ENCODE data around the gene SNORC. TPM values are rescaled to one million over a fixed set of nuclear protein-coding genes. Genes with fewer than 3 reads are reported as not detected.

Gene SNORC
- total and polyA plus RNA-seq, 7 donors, result under 0.01 to 13.2 (median 1.9) TPM

DNA sequence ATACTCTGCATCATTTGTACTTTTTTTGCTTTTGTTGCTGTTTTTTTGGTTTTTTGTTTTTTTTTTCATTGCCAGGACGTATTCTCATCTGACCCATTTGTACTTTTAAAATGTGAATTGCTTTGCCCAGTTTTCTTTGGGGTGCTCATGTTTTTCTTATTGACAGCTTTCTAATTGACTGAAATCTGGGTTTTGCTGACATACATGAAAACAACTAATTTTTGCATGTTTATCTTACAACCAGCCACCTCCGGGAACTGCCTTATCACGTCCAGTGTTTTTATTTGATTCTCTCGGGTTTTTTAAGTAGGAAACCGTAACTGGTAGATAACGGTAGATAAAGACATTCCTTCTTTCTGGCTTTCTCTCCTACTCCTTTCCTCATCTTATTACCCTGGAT lies 38.6 kb downstream of the SNORC start:
- TF ChIP-seq, protein P1, sequence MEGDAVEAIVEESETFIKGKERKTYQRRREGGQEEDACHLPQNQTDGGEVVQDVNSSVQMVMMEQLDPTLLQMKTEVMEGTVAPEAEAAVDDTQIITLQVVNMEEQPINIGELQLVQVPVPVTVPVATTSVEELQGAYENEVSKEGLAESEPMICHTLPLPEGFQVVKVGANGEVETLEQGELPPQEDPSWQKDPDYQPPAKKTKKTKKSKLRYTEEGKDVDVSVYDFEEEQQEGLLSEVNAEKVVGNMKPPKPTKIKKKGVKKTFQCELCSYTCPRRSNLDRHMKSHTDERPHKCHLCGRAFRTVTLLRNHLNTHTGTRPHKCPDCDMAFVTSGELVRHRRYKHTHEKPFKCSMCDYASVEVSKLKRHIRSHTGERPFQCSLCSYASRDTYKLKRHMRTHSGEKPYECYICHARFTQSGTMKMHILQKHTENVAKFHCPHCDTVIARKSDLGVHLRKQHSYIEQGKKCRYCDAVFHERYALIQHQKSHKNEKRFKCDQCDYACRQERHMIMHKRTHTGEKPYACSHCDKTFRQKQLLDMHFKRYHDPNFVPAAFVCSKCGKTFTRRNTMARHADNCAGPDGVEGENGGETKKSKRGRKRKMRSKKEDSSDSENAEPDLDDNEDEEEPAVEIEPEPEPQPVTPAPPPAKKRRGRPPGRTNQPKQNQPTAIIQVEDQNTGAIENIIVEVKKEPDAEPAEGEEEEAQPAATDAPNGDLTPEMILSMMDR (IDR thresholded peaks at IDR 0.05), result no peak
- no peak for TF ChIP-seq POLR2A (IDR thresholded peaks at IDR 0.05)
- TF ChIP-seq EP300 (IDR thresholded peaks at IDR 0.05), result no peak
- TF ChIP-seq POLR2AphosphoS5 (IDR thresholded peaks at IDR 0.05), result no peak
- Histone ChIP-seq H3K27ac (no peak overlapping the region), H3K4me3 (no peak overlapping the region), H3K4me1 (no peaks in the 10 kb centered on the region), H3K9me3 (peaks cover 0 to 3% (median 0%) of the 10 kb centered on the region in 4 donors), H3K36me3 (no peaks in the 10 kb centered on the region), H3K27me3 (peaks cover 0 to 20% (median 0%) of the 10 kb centered on the region in 3 donors)
- intact Hi-C loops (cut with DNase I), result no loop called here
- WGBS, 2 donors, result 76 to 83% methylated on average over 6 of the region's 6 CpGs
- no peak for DNase-seq

DNA sequence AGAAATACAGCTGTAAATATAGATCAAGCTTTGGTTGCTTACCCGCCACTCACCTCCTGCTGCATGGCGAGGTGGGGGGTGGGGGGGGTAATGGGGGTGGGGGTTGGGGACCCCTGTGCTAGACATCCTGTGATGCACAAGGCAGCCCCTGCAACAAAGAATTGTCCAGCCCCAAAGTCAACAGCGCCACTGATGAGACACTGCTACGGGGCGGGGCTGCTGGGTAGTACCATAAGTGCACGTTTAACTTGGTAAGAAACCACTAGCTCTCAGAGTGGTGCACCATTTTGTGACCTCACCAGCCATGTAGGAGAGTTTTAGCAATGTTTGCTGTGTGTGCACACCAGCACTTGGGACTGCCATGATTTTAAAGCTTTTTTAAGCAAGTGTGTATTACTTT lies 40.3 kb downstream of the SNORC start:
- no peaks in the 10 kb centered on the region for H3K36me3 ChIP-seq
- intact Hi-C loops (cut with DNase I), result no loop called here
- H3K4me3 ChIP-seq, result no peak overlapping the region
- TF ChIP-seq POLR2A (IDR thresholded peaks at IDR 0.05) (no peak), EP300 (IDR thresholded peaks at IDR 0.05) (no peak), POLR2AphosphoS5 (IDR thresholded peaks at IDR 0.05) (no peak)
- TF ChIP-seq, protein P1 (IDR thresholded peaks at IDR 0.05), result no peak
- no peak overlapping the region for H3K27ac ChIP-seq
- WGBS, 2 donors, result 91 to 96% methylated on average over 6 of the region's 6 CpGs
- peaks cover 0 to 3% (median 0%) of the 10 kb centered on the region in 4 donors for H3K9me3 ChIP-seq
- no peaks in the 10 kb centered on the region for H3K4me1 ChIP-seq
- no peak for DNase-seq
- H3K27me3 ChIP-seq, result peaks cover 0 to 13% (median 0%) of the 10 kb centered on the region in 3 donors

DNA sequence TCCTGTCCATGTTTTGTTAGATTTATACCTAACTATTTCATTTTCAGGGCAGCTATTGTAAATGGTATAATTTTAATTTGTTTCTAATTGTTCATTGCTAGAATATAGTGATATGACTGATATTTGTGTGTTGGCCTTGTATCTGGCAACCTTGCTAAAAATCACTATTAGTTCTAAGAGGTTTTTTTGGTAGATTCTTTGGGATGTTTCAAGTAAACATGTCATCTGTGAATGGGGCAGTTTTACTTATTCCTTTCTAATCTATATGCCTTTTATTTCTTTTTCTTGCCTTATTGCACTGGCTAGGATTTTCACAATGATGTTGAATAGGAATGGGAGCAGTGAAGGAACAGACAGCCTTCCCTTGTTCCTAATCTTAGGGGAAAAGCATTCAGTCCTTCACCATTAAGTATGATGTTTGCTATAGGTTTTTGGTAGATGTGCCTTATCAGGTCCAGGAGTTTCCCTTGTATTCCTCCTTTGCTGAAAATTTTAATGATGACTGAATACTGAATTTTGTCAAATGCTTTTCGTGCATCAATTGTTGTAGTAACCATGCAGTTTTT lies 41.7 kb downstream of the SNORC start:
- 65 to 88% methylated on average over 1 of the region's 1 CpG for WGBS, 2 donors
- no peak for DNase-seq
- Histone ChIP-seq H3K9me3 (peaks cover 0 to 3% (median 0%) of the 10 kb centered on the region in 4 donors), H3K27me3 (peaks cover 0 to 13% (median 0%) of the 10 kb centered on the region in 3 donors), H3K27ac (no peak overlapping the region), H3K4me1 (no peaks in the 10 kb centered on the region), H3K4me3 (no peak overlapping the region), H3K36me3 (no peaks in the 10 kb centered on the region)
- TF ChIP-seq POLR2AphosphoS5 (IDR thresholded peaks at IDR 0.05) (no peak), EP300 (IDR thresholded peaks at IDR 0.05) (no peak), POLR2A (IDR thresholded peaks at IDR 0.05) (no peak)
- TF ChIP-seq, protein P1 (IDR thresholded peaks at IDR 0.05), result no peak
- intact Hi-C loops (cut with DNase I), result no loop called here

DNA sequence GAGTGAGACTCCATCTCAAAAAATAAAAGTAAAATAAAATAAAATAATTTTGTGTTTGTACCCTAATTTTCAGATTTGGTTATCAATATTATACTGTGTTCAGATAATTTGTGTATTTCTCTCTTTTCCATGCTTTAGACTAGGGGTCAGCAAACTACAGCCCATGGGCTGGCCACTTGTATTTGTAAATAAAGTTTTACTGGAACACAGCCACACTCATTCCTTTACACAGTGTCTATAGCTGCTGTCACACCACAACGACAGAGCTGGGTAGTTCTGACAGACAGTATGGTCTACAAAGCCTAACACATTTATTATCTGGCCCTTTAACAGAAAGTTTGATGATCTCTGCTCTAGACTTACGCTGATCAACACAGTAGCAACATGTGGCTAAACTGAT lies 43.8 kb downstream of the SNORC start:
- WGBS, 2 donors, result 72 to 85% methylated on average over 2 of the region's 2 CpGs
- no peaks in the 10 kb centered on the region for H3K36me3 ChIP-seq
- intact Hi-C loops (cut with DNase I), result no loop called here
- no peaks in the 10 kb centered on the region for H3K4me1 ChIP-seq
- H3K27ac ChIP-seq, result no peak overlapping the region
- no peak for DNase-seq
- TF ChIP-seq, protein P1 (IDR thresholded peaks at IDR 0.05), result no peak
- TF ChIP-seq EP300 (IDR thresholded peaks at IDR 0.05) (no peak), POLR2A (IDR thresholded peaks at IDR 0.05) (no peak), POLR2AphosphoS5 (IDR thresholded peaks at IDR 0.05) (no peak)
- peaks cover 0 to 16% (median 0%) of the 10 kb centered on the region in 3 donors for H3K27me3 ChIP-seq
- H3K4me3 ChIP-seq, result no peak overlapping the region
- H3K9me3 ChIP-seq, result peaks cover 0 to 3% (median 0%) of the 10 kb centered on the region in 4 donors

DNA sequence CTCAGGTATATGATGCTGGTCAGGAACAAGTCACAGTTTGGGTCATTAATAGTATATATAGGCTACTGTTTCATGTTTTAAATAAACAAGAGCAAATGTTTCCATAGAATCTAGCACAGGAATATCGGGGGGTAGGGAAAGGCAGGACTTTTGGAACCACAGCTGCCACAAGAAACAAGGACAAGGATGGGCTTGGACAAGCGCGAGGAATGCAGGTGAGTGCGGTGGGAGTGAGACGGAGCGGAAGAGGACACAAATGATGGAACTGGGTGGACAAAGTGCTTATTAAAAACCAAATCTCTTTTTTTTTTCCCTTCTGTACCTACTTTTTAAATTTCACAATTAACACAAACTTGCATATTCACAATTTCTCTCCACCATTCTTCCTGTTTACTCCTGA lies 49.1 kb downstream of the SNORC start:
- H3K36me3 ChIP-seq, result no peaks in the 10 kb centered on the region
- H3K9me3 ChIP-seq, result no peaks in the 10 kb centered on the region
- 95 to 98% methylated on average over 6 of the region's 6 CpGs for WGBS, 2 donors
- DNase-seq, result no peak
- no peak overlapping the region for H3K4me3 ChIP-seq
- H3K27ac ChIP-seq, result no peak overlapping the region
- intact Hi-C loops (cut with DNase I), result no loop called here
- H3K4me1 ChIP-seq, result no peaks in the 10 kb centered on the region
- TF ChIP-seq POLR2AphosphoS5 (IDR thresholded peaks at IDR 0.05) (no peak), POLR2A (IDR thresholded peaks at IDR 0.05) (no peak), EP300 (IDR thresholded peaks at IDR 0.05) (no peak)
- TF ChIP-seq, protein P1 (IDR thresholded peaks at IDR 0.05), result no peak
- H3K27me3 ChIP-seq, result peaks cover 0 to 8% (median 0%) of the 10 kb centered on the region in 3 donors
